Sigmoid colon (tissue), 4 donors: ENCODE measurements around the gene MARCHF9.

ENCODE experiments used
- CTCF ChIP-seq, 4 experiments: fragments of 450-650 bp in 3 of 4; fragments of 200-600 bp in 1 of 4; IDR thresholded peaks; one replicate each; pipeline ENCODE4 v1.5.1; 2016 to 2019; ENCODE audit warnings: antibody characterized with exemption in 4 of 4, mild to moderate bottlenecking in 3 of 4, moderate library complexity in 2 of 4
- EP300 ChIP-seq, 4 donors: sonication (generic); formaldehyde crosslinking; IDR thresholded peaks; one replicate each; pipeline ENCODE4 v1.6.1; 2017; ENCODE audit warnings: antibody characterized with exemption in 4 of 4
- POLR2A ChIP-seq, 2 donors: fragments of 450-650 bp; IDR thresholded peaks; one replicate each; pipeline ENCODE4 v1.6.1; 2016; ENCODE audit warnings: antibody characterized with exemption in 2 of 2, mild to moderate bottlenecking in 2 of 2, moderate library complexity in 2 of 2
- POLR2AphosphoS5 ChIP-seq, 4 donors: sonication (generic); formaldehyde crosslinking; IDR thresholded peaks; one replicate each; pipeline ENCODE4 v1.6.1; 2017; ENCODE audit warnings: antibody characterized with exemption in 4 of 4

- no peak for TF ChIP-seq CTCF (IDR thresholded peaks at IDR 0.05)
- no peak for TF ChIP-seq POLR2AphosphoS5 (IDR thresholded peaks at IDR 0.05)
- TF ChIP-seq POLR2A (IDR thresholded peaks at IDR 0.05) = no peak
- TF ChIP-seq EP300 (IDR thresholded peaks at IDR 0.05) = no peak
These were observed 23.4 kb upstream of the MARCHF9 start for GRCh38 chr12:57731411-57732080.
